Right lobe of liver (tissue), 4 donors: ENCODE data around the gene LPIN1.

Experiments used
- CTCF ChIP-seq, 4 donors: fragments of 200-600 bp in 3 of 4; fragments of 450-650 bp in 1 of 4; IDR thresholded peaks; one replicate each; pipeline versions ENCODE4 v1.5.1 to v1.8.0; 2016 to 2022; ENCODE audit warnings: antibody characterized with exemption in 4 of 4, mild to moderate bottlenecking in 2 of 4
- POLR2A ChIP-seq: fragments of 450-650 bp; IDR thresholded peaks from one replicate; pipeline ENCODE4 v1.6.1; 2017; ENCODE audit warnings: antibody characterized with exemption, mild to moderate bottlenecking
- donor health status: DM: no; HTN: no; CAD: no.
- donor health status: DM: no; HTN: no; CAD: no.
- donor health status: DM: no; HTN: yes; CAD: no.

- TF ChIP-seq CTCF (IDR thresholded peaks at IDR 0.05) = no peak
- no peak for TF ChIP-seq POLR2A
These were observed 42.2 kb downstream of the LPIN1 start for GRCh38 chr2:11788461-11789124.
